GM21528 (cell line): ENCODE results near the gene PBX1.
A peak's percentile ranks its signal among the peaks of the same experiment; 100 is the strongest.

ENCODE experiments used
- ATAC-seq: cut with Tn5 transposase; IDR thresholded peaks from one replicate; pipeline ENCODE4 v1.9.1; 2021; ENCODE audit warnings: mild to moderate bottlenecking, moderate library complexity; ENCODE audit not compliant: unreplicated experiment, low FRiP score

PBX1 gene

GRCh38 chr1:164769486-164770130 is 210.6 kb downstream of the PBX1 start:
- ATAC-seq, result no peak

DNA sequence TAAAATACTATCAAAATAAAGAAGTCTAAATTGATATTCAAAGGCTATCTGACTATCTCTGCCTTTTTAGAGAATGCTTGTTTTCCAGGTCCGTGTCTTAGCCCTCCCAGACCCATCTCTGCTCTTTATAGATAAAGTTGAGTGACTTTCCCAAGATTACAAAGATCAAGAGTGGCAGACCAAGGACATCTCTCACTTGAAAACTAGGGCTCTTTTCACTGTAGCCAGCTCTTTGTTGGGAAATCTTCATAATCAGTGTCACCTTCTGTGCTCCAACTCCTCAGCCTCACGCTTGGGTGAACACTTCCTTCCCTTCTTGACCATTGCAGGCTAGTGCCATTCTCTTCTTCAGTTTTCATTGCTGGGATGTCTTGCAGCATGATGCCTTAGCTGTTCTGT is 211.1 kb downstream of the PBX1 start:
- no peak for ATAC-seq

- ATAC-seq, result no peak
Measured at GRCh38 chr1:164771041-164771618, 212.1 kb downstream of the PBX1 start.

- no peak for ATAC-seq
Measured at GRCh38 chr1:164771619-164772361, 212.8 kb downstream of the PBX1 start.

DNA sequence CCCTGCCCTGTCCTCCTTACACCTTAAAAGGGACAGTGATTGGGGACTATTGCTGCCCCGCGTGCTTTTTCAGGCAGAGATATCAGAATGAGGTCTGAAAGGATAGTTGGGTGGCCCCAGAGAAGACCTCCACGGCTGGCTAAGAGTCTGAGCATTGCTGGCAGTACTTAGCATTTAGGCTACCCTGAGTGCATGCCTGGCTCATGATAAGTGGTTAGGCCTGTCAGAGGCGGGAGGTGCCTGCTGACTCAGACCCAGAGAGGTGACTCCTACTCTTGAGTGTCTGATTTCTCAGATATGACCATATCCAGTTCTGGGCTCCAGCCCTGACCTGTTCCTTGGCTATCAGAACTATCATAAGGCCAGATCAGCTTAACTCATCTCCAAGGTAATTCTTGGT is 213.7 kb downstream of the PBX1 start:
- no peak for ATAC-seq

GRCh38 chr1:164773102-164773501 is 214.1 kb downstream of the PBX1 start:
- ATAC-seq, result no peak

- no peak for ATAC-seq
Measured at GRCh38 chr1:164774413-164774812, 215.4 kb downstream of the PBX1 start.

- no peak for ATAC-seq
Measured at GRCh38 chr1:164774819-164775654, 216.1 kb downstream of the PBX1 start.

DNA sequence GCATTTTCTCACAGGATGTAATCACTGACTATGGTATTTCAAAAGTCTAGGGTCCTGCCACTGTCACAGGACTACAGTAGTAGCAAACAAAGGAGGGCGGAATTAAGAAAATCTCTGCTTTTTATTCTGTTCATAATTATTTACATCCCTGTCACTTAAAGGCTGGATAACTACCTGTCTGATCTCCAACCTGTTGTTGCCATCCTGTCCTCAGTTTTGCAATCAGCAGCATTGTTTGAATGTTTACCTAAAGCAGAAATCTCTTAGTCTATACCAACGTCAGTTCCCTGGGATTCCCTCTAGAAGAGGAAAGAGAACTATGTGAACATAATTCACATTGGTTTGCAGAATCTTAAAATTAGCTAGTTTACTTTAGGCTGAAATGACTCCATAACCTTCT is 218.5 kb downstream of the PBX1 start:
- ATAC-seq, result no peak

- no peak for ATAC-seq
Measured at GRCh38 chr1:164779376-164779775, 220.4 kb downstream of the PBX1 start.

DNA sequence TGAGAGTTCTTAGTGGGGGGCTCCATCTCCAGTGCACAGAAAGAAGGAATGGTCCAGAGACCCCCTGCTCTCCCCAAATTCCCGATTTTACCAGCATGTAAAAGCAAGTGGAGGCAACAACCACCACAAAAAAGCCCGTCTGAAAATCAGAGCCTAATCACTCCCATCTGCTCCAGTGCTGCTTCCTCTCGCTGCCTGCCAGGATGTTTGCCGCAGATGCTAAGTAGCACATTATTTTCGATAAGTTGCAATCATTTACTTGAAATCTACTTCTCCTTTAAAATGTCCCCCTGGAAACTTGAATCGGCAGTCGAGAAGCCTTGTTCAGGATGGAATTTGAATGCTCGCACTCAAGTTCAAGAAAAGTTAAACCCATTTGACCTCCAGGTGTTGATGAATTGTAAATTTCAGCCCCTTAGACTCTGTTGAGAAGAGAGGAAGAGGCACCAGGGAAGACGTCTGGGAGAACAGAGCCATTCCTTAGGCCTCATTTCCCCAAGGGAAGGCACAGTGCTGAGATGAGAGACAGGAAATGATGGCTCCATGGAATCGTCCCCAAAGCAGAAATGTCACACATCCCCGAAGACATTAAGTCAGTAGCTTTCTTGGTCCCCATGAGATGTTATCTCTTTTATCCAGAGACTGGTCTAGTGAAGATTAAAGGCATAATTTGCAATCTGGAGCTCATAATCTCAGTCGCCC is 221.3 kb downstream of the PBX1 start:
- no peak for ATAC-seq

DNA sequence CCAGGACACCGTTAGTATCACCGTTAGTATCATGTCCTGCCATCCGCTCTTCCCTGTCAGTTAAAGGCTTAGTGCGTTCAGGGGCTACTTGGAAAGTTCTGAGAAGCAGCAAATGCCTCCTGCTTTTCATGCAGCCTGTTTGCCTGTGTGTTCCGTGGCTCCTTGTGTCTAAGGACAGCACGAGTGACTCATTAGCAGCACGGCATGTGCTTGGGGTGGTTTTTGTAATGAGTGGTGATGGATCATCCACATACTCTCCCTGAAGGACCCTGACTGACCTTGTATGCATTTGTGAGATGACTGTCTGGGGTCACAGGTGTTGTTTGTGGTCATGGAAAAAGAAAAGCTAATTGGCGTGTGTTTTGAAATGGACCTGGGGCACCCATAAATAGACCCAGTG is 221.9 kb downstream of the PBX1 start:
- no peak for ATAC-seq

DNA sequence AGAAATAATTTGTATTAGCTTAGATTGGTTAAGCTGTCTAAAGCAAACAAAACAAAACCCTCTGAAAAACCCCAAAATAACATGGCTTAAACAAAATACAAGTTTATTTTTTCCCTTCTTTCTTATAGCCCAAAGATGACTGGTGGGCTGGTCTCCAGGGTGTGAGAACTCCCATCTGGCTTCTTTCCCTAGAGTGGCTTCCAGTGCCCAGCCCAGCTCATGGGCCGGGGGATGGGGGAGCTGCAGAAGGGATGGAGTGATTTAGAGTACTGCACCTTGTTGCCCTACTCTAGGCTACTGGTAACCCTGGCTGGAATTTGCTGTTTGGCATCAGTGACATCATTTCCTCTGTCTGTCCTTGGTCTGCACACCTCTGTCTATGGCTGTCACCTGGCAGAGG is 223.0 kb downstream of the PBX1 start:
- ATAC-seq, result no peak

GRCh38 chr1:164783778-164784555 is 225.0 kb downstream of the PBX1 start:
- ATAC-seq, result no peak

- no peak for ATAC-seq
Measured at GRCh38 chr1:164784960-164785359, 226.0 kb downstream of the PBX1 start.

GRCh38 chr1:164785841-164786534 is 227.0 kb downstream of the PBX1 start:
- ATAC-seq, result no peak

GRCh38 chr1:164786980-164787833 is 228.2 kb downstream of the PBX1 start:
- peak; percentile 96 for ATAC-seq

DNA sequence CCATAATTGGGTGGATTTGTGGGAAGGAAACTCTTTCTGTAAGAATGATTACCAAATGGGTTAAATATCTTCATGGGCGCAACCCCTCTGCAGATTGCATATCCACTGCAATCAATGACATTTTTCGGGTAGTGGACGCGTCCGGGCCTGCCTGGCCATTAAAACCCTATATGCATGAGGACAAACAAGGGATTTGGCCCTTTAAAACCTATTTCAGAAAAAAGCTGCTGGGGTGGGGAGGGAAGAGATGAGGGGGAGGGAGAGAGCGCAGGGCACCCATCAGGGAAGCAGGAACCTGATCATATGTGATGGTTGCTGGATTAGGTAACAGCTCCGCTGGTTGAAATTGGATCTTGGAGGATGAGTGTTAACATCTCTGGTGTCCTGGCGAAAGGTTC is 228.8 kb downstream of the PBX1 start:
- ATAC-seq, result no peak
